Ovary (tissue), 3 donors: ENCODE results near the gene C5orf52.

ENCODE experiments used
- EP300 ChIP-seq: sonication (generic); formaldehyde crosslinking; IDR thresholded peaks from one replicate; pipeline ENCODE4 v1.6.1; 2017; ENCODE audit warnings: antibody characterized with exemption
- POLR2A ChIP-seq: fragments of 450-650 bp; IDR thresholded peaks from one replicate; pipeline ENCODE4 v1.6.1; 2017; ENCODE audit warnings: antibody characterized with exemption, mild to moderate bottlenecking, moderate library complexity
- TF ChIP-seq, protein P1 (sequence below), 3 donors: fragments of 450-650 bp in 2 of 3; fragments of 200-600 bp in 1 of 3; IDR thresholded peaks; one replicate each; pipeline versions ENCODE4 v1.5.1 to v1.8.0; 2016 to 2022; ENCODE audit warnings: antibody characterized with exemption in 3 of 3, mild to moderate bottlenecking in 1 of 3
- donor health status: DM: no; HTN: no; CAD: no.

DNA sequence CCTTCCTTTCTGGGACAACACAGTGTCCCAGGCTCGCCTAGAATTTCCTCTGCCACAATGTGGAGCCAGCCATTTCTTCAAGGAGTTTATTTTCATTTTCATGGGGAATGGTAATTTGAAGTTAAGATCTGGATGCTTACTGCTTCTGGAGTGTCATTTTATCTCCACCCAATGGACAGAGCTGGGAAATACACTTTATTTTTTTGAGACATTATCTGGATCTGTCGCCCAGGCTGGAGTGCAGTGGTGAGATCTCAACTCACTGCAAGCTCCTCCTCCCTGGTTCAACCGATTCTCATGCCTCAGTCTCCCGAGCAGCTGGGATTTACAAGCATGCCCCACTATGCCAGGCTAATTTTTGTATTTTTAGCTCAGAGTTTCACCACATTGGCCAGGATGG, 47.2 kb downstream of the C5orf52 start:
- TF ChIP-seq, protein P1, sequence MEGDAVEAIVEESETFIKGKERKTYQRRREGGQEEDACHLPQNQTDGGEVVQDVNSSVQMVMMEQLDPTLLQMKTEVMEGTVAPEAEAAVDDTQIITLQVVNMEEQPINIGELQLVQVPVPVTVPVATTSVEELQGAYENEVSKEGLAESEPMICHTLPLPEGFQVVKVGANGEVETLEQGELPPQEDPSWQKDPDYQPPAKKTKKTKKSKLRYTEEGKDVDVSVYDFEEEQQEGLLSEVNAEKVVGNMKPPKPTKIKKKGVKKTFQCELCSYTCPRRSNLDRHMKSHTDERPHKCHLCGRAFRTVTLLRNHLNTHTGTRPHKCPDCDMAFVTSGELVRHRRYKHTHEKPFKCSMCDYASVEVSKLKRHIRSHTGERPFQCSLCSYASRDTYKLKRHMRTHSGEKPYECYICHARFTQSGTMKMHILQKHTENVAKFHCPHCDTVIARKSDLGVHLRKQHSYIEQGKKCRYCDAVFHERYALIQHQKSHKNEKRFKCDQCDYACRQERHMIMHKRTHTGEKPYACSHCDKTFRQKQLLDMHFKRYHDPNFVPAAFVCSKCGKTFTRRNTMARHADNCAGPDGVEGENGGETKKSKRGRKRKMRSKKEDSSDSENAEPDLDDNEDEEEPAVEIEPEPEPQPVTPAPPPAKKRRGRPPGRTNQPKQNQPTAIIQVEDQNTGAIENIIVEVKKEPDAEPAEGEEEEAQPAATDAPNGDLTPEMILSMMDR (IDR thresholded peaks at IDR 0.05) = peak in 2 of 3 donors; percentile 63 to 67
- TF ChIP-seq POLR2A (no peak), EP300 (no peak)
